NCI-H2029 (cell line): ENCODE measurements around the gene CCS.
"Not testable (repeated sequence)": the region's sequence is repeated elsewhere in the genome, so short reads cannot be mapped to it uniquely, and the experiment has no call there.

Source experiments
- DNase-seq: peaks from one replicate; lab custom pipeline; 2025; lab: John Stamatoyannopoulos, UW

Gene CCS, protein sequence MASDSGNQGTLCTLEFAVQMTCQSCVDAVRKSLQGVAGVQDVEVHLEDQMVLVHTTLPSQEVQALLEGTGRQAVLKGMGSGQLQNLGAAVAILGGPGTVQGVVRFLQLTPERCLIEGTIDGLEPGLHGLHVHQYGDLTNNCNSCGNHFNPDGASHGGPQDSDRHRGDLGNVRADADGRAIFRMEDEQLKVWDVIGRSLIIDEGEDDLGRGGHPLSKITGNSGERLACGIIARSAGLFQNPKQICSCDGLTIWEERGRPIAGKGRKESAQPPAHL

DNA sequence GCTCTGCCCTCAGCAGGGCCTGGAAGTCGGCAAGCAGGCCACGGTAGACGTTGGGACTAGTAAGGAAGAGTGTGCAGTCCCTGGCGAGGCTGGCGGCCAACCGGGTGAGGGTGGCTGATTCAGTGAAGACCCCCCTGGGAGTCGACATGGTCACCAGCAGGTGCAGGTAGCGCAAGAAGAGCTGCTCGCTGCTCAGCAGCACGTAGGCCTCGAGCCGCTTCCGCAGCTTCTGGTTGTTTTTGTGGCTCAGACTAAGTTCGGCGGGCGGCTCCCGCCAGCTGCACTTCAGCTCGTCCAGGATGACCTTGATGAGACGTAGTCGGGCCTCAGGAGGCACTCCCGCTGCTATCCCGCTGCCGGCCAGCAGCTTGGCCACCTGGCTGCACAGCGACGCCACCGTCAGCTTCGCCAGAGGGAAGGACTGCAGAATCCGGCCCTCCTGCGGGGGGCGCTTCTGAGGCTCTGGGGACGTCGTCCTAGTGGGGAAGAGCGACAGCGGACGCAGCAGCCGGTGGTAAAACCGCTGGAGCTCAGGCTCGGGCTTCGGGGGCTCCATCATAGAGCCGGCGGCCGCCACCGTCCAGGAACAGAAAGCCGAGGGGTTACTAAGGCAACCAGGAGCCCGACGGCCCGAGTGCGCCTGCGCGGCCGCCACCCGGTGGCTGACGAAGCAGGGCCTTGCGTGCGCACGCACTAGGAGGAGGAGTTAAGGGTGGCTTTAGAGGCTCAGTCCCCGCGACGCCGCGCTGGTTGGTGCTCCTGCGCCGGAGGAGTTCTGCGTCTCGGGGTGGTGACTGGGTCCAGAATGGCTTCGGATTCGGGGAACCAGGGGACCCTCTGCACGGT is at the start of gene CCS, which contains the start of gene CCDC87:
Gene CCS (plus strand): TSS at position 729 of the 846 bp plus-strand sequence. CDS start 77 bp downstream, at position 806.
Gene CCDC87 (minus strand): TSS at position 607 of the 846 bp plus-strand sequence. CDS start 48 bp downstream, at position 559.
- peak; percentile 95 for DNase-seq

DNA sequence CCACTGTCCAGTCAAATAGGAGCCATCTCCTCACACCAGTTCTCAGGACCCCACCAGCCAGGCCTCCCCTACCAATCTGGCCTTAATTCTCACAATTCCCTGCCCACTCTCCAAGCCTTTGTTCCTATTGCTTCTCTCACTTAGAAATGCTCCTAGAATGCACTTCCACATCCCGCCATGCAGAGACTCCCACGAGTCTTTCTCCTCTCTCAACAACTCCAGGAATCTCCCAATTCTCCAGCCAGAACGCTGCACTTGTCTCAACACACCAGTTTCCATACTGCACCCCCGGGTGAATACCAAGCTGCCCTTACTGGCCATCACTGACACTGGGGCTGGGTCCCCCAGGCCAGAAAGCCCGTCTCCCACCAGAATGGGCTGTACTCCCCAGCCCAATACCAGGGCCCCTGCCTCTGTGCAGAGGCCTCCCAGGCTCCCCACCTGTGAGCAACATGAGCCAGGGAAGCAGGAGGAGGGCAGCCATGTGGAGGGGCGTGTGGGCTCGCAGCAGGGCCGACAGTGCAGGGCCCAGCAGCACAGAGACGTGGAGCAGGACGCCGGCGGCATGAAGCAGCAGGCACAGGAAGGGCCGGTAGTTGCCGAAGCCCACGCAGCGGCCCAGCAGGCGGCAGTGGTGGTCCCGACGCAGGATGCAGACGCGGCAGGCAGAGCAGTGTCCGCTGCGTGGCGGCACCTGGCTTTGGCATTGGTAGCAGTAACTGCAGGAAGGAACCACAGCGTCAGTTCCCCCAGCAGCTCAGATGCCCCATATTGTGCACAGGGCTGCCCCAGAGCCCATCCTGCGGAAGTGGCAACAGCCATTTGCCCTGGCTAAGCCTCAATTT is 49.5 kb upstream of the CCS start:
- DNase-seq: no peak

DNA sequence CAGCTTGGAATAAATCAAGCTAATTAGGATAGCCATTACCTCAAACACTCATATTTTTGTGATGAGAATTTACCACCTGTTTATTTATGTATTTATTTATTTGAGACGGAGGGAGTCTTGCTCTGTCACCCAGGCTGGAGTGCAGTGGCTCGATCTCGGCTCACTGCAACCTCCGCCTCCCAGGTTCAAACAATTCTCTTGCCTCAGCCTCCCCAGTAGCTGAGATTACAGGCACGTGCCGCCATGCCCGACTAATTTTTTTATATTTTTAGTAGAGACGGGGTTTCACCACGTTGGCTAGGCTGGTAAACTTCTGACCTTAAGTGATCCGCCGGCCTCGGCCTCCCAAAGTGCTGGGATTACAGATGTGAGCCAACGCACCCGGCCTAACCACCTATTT is 48.0 kb upstream of the CCS start:
- DNase-seq: not testable (repeated sequence)

DNA sequence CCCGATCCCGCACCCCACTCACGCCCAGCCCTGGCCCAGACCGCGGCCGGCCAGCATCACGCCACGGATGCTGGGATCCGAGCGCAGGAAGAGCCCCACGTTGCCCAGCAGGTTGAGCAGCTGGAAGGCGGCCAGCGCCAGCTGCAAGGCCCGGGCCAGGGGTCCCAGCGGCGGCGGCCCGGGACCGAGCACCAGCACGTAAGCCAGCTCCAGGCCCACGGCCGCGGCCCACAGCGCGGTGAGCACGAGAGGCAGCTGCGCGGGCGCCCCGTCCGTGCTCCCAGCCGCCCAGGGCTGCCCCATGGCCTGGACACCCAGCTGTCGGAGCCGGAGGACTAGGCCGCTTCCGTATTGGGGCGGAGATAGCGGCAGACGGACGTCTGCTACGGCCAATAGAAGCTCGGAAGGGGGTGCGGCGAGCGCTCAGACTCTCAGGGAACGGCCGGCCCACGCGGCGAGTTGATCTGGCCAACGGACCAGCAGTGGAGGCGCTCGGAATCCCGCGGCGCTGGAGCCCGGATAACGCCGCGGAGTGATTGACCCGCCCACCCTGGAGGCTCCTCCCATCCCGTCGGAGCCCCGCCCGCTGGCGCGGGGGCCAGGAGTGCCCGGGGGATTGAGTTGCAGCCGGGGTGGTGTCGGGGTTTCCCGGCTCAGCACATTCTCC is 47.2 kb upstream of the CCS start, which contains the start of gene ZDHHC24:
Gene ZDHHC24 (minus strand): TSS at position 348 of the 667 bp plus-strand sequence. CDS start 45 bp downstream, at position 303.
- peak; percentile 95 for DNase-seq

DNA sequence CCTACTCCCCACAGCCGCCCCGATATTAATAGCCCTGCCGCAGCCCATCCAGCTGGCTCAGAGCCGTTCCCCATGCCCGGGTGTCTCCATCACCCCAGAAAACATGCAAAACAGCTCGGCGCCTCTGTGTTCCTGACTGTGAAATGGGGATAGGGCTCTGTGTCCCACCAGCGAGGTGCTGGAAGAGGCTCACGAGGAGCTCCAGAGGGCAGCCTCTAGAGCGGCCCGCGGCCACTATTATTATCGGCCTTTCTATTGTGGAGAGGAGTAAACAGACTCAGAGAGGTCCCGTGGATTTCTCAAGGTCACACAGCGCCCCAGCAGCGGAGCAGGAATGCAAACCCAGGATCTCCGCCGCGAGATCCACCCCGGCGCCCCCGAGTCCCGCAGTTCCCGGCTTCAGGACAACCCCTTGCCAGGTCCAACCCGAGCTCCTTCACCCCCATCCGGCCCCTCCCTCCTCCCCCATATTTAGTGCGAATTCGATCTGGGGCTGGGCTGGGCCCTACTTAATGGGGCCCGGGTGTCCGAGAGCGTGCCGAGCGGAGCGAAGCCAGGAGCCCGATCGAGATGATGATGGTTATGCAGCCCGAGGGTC is 46.5 kb upstream of the CCS start, which contains the start of gene ACTN3:
Gene ACTN3 (plus strand): TSS at position 536 of the 598 bp plus-strand sequence. CDS start 35 bp downstream, at position 571.
- no peak for DNase-seq

DNA sequence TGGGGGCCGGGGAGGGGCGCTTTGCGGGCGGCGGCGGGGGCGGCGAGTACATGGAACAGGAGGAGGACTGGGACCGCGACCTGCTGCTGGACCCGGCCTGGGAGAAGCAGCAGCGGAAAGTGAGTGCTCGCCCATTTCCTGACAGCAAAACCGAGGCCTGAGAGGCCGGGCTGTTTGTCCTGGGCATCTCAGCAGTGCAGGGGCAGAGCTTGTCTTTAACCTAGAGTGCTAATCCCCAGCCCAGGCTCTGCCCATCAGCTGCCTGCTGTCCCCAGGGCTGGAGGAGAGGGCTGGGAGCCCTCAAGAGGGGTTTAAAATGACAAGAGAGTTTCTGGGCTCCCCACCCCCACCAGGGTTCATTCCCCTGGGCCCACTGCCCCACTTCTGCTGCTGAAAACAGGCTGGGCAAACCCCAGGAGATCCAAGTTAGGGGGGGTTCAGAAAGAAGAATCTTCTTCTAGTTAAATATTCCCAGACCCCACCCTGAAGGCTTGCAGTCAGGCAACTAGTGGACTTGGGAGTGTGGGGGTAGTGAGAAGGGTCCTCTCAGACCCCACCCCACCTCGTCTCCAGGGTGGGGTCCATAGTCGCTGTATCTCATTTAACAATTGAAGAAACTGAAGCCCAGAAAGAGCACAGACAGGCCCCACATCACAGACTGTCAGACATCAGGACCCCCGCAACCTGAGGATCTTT is 45.9 kb upstream of the CCS start:
- no peak for DNase-seq

DNA sequence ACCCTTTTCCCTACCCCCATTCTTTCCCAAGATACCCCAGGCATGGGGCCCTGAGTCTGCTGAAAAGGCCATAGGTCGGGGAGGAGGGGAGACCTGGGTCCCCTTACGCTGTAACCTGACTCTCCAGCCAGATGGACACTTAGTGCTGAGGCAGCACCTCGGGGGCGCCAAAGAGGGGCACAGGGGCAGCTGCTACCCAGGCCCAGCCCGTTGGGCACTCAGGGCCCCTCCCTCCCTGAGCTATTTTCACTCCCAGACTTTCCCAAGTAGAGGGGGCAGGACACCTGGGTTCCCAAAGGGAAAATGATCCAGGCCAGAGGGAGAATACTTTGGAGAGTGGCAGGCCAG is 45.3 kb upstream of the CCS start:
- no peak for DNase-seq

DNA sequence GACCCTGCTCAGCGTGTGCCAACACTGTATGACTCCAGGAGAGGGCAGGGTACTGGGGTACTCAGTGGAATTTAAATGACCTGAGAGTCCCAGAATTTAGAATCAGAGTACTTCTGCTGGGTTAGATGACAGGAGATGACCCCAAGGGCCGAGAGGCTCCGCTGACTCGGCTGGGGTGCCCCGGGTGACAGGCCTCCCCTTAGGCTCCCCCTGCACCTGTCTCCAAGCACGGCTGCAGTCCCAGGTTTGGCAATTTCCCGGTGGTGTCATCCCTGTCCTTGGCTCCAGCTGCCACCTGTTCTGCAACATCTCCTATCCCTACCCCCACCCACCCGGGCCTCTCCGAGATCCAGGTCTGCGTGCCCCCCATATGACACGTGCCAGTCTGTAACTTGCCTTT is 44.9 kb upstream of the CCS start:
- DNase-seq: no peak

DNA sequence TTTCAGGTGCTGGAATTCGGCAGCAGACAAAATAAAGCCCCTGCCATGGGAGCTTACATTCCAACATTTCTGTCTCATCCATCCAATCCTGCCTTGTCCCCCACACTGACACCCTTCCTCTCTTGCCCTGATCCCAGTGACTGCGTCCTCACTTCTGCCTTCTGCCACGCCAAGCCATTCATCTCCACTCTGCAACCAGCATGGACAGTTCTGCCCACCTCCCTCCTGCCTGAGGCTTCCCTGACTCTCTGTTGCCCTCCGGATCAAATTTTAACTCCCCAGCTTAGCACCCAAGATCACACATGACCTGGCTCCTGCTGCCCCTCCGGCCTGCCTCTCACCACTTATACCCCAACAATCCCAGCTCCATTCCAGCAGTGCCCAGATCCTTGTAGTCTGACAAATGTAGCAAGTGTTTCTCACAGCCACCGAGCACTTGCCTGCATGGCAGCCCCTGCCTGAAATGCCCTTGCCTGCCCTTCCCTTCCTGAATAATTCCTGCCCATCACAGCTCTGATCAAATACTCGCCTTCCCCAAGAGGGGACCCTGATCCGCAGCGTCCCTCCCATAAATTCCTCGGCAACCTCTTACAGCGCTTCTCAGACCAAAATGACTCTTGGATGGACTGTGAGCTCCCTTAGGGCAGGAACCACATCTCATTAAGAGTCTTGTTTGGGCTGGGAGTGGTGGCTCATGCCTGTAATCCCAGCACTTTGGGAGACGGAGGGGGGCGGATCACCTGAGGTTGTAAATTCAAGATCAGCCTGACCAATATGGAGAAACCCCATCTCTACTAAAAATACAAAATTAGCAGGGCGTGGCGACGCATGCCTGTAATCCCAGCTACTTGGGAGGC is 44.0 kb upstream of the CCS start:
- no peak for DNase-seq

DNA sequence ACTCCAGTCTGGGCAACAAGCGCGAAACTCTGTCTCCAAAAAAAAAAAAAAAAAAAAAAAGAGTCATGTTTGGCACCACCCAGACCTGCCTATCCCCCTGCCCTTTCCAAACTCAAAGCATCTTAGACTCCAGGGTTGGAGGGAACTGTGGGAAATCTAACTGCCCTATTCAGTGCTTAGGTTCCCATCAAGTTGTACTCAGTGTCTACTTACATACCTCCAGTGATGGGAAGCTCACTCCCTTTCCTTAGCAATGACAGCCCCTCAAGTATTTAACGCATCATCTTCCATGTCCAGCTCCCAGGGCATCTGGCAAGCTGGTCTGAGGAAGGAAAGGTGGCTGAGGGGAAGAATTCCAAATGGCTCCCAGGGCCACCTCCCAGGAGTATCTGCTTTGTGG is 43.3 kb upstream of the CCS start:
- DNase-seq: no peak

DNA sequence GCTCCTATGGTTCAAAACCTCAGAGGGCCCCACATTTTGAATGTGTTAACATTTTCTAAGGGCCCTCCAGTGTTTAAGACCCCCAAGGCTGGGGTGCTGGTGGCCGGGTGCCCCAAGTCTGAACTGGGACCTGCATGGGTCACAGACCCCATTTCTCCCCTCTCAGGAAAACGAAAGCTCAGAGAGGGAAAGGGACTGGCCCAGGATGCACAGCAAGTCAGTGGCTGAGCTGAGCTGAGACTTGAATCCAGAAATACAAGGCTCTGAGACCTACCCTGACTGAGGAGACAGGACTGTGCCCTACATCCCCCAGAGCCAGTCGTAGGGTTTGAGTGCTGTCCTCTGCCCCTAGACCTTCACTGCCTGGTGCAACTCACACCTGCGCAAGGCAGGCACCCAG is 42.1 kb upstream of the CCS start:
- DNase-seq: no peak

DNA sequence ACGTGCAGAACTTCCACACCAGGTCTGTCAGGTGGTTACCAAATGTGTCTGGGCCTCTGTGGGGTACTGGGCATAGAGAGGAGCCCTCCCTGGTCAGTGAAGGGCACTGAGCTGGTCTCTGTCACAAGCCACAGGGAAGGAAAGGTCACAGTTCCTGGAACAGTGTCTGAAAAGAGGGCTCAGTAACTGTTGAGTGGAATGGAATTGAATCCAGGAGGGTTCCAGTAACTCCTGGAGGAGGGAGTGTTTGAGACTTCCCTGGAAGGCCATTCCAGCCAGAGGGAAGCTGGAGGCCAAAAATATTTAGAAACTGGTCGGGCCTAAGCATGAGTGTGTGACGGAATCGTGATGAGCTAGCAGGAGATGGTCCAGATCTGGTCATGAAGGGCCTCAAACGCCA is 38.4 kb upstream of the CCS start:
- no peak for DNase-seq

DNA sequence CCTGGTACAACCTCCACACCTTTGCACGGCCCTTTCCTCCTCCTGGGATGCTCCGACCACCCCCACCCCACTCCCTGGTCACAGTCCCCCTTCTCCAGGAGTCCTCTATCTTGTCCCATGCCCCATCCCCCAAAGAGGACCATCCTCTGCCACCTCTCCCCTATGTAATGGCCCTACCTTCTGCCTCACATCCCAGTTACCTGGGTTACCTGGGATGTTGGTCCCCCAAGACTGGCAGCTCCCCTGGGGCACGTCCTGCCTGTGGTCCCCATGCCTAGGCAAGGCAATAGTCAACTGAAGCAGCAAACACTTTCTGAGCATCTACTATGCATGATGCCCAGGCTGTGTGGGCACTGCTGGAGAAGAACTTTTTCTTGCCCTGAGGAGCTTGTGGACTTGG is 37.6 kb upstream of the CCS start:
- no peak for DNase-seq

DNA sequence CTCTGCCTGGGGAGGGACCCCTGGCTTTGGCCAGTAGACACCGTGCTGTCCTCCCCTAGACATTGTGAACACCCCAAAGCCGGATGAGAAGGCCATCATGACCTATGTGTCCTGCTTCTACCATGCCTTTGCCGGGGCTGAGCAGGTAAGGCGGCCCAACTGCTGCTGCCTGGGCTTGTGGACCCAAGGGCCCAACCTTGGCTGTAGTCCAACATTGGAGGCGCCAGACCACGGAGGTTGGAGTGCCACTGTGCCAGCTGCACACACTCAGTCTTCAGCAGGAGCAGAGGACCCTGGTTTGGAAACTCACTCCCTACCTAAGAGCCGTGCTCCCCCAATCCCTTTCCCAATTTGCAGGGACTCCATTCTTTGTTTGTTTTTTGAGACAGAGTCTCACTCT is 36.9 kb upstream of the CCS start:
- peak; percentile 74 for DNase-seq

DNA sequence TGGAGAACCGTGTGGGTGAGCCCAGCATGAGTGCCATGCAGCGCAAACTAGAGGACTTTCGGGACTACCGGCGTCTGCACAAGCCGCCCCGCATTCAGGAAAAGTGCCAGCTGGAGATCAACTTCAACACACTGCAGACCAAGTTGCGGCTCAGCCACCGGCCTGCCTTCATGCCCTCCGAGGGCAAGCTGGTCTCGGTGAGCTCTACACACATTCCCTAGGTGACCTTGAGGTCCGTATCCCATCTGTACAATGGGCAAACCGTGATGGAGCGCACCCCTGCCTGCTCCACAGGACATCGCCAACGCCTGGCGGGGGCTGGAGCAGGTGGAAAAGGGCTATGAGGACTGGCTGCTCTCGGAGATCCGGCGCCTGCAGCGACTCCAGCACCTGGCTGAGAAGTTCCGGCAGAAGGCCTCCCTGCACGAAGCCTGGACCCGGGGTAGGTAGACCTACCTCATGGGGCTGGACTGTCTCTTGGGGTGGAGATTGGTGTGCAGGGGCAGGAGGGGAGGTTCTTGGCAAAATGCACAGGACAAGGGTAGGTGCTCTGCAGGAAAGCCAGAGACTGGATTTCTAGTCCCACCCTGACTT is 35.2 kb upstream of the CCS start:
- DNase-seq: no peak

DNA sequence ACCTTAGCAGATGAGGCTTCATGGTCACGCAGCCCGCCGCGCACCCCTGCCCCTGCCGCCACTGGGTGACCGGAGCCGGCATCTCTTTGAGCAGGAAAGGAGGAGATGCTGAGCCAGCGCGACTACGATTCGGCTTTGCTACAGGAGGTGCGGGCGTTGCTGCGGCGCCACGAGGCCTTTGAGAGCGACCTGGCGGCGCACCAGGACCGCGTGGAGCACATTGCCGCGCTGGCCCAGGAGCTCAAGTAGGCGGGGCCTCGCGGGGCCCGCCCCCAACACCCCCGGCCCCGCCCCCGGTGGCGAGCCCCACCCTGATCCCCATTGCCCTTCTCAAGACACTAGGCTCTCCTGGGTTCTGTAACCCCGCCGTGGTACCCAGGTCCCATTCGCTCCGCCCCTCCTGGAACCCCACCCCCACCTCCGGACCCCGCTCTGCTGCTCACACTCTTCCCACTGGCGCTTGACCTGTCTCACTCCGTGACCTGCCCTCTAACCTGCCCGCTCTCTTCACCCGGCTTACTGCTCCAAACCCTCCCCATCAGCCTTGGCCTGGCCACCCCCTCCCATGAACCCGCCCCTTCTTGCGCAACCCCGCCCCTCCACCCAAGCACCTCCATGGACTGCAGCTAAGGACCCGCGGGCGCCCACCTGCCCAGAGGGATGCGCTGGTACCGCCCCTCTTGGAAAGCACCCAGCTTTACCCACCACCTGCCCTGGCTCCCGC is 33.7 kb upstream of the CCS start:
- DNase-seq: peak; percentile 12

DNA sequence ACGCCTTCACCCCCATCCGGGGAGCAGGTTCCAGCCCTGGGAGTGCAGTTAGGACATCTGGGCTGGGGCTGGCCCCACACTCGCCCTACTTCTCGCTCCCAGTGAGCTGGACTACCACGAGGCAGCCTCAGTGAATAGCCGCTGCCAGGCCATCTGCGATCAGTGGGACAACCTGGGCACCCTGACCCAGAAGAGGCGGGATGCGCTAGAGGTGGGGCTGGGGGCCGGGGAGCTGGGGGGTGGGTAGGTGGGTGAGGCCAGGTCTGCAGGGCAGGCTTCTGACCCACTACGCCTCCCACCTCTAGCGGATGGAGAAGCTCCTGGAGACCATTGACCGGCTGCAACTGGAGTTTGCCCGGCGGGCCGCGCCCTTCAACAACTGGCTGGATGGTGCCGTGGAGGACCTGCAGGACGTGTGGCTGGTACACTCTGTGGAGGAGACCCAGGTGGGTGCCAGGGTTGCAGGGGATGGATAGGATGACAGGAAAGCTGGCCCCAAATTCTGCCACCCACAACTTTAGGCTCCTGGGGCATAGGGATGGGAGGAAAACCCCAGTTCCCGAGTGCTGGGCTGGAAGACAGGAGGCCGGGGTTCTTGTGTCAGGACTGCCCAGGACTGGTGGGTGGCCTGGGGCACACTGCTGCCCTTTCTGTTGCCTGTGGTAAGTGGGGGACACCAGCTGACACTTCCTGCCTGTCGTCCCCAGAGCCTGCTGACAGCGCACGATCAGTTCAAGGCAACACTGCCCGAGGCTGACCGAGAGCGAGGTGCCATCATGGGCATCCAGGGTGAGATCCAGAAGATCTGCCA is 32.9 kb upstream of the CCS start:
- DNase-seq: no peak
